ENCODE data around the gene NR2C2AP.
"Not testable (repeated sequence)": the region's sequence is repeated elsewhere in the genome, so short reads cannot be mapped to it uniquely, and the experiment has no call there.

NR2C2AP gene

GRCh38 chr19:19203012-19203856 lies at the start of gene NR2C2AP:
Gene NR2C2AP, minus strand, starts transcription at chr19:19203414. Its CDS starts 354 bp downstream, at chr19:19203060.
- DNase-seq: peak; percentile 85

GRCh38 chr19:19250196-19250801 lies 47.1 kb upstream of the NR2C2AP start:
- no peak for DNase-seq

GRCh38 chr19:19240476-19240875 lies 37.3 kb upstream of the NR2C2AP start:
- no peak for DNase-seq

- no peak for DNase-seq
Measured at GRCh38 chr19:19239675-19240074, 36.5 kb upstream of the NR2C2AP start.

GRCh38 chr19:19238126-19238894 lies 35.1 kb upstream of the NR2C2AP start:
- no peak for DNase-seq

GRCh38 chr19:19236173-19236572 lies 33.0 kb upstream of the NR2C2AP start:
- no peak for DNase-seq

- no peak for DNase-seq
Measured at GRCh38 chr19:19234220-19234816, 31.1 kb upstream of the NR2C2AP start.

- DNase-seq: no peak
Measured at GRCh38 chr19:19232261-19232721, 29.1 kb upstream of the NR2C2AP start.

- DNase-seq: no peak
Measured at GRCh38 chr19:19230999-19231398, 27.8 kb upstream of the NR2C2AP start.

GRCh38 chr19:19229701-19230100 lies 26.5 kb upstream of the NR2C2AP start:
- no peak for DNase-seq

GRCh38 chr19:19227217-19227616 lies 24.0 kb upstream of the NR2C2AP start:
- DNase-seq: no peak

- DNase-seq: no peak
Measured at GRCh38 chr19:19226663-19227062, 23.4 kb upstream of the NR2C2AP start.

GRCh38 chr19:19226204-19226603 lies 23.0 kb upstream of the NR2C2AP start:
- no peak for DNase-seq

- DNase-seq: no peak
Measured at GRCh38 chr19:19224852-19225494, 21.8 kb upstream of the NR2C2AP start.

GRCh38 chr19:19224150-19224851 lies 21.1 kb upstream of the NR2C2AP start:
- no peak for DNase-seq

- no peak for DNase-seq
Measured at GRCh38 chr19:19223636-19224035, 20.4 kb upstream of the NR2C2AP start.

GRCh38 chr19:19223060-19223459 lies 19.8 kb upstream of the NR2C2AP start:
- DNase-seq: no peak

- DNase-seq: not testable (repeated sequence)
Measured at GRCh38 chr19:19221000-19221399, 17.8 kb upstream of the NR2C2AP start.

GRCh38 chr19:19218911-19219310 lies 15.7 kb upstream of the NR2C2AP start:
- no peak for DNase-seq

GRCh38 chr19:19217099-19217498 lies 13.9 kb upstream of the NR2C2AP start:
- no peak for DNase-seq

GRCh38 chr19:19215792-19216191 lies 12.6 kb upstream of the NR2C2AP start:
- no peak for DNase-seq

GRCh38 chr19:19214892-19215291 lies 11.7 kb upstream of the NR2C2AP start:
- DNase-seq: no peak

Data from DMS79 treated with DMSO at 0.1 percent for 48 hours (cell line).